GOT3 (cell line): ENCODE results near the gene ITGBL1.

ENCODE experiments used
- DNase-seq: peaks from one replicate; lab custom pipeline; 2025; ENCODE audit warnings: mixed read lengths; lab: John Stamatoyannopoulos, UW

The ITGBL1 gene, protein sequence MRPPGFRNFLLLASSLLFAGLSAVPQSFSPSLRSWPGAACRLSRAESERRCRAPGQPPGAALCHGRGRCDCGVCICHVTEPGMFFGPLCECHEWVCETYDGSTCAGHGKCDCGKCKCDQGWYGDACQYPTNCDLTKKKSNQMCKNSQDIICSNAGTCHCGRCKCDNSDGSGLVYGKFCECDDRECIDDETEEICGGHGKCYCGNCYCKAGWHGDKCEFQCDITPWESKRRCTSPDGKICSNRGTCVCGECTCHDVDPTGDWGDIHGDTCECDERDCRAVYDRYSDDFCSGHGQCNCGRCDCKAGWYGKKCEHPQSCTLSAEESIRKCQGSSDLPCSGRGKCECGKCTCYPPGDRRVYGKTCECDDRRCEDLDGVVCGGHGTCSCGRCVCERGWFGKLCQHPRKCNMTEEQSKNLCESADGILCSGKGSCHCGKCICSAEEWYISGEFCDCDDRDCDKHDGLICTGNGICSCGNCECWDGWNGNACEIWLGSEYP

DNA sequence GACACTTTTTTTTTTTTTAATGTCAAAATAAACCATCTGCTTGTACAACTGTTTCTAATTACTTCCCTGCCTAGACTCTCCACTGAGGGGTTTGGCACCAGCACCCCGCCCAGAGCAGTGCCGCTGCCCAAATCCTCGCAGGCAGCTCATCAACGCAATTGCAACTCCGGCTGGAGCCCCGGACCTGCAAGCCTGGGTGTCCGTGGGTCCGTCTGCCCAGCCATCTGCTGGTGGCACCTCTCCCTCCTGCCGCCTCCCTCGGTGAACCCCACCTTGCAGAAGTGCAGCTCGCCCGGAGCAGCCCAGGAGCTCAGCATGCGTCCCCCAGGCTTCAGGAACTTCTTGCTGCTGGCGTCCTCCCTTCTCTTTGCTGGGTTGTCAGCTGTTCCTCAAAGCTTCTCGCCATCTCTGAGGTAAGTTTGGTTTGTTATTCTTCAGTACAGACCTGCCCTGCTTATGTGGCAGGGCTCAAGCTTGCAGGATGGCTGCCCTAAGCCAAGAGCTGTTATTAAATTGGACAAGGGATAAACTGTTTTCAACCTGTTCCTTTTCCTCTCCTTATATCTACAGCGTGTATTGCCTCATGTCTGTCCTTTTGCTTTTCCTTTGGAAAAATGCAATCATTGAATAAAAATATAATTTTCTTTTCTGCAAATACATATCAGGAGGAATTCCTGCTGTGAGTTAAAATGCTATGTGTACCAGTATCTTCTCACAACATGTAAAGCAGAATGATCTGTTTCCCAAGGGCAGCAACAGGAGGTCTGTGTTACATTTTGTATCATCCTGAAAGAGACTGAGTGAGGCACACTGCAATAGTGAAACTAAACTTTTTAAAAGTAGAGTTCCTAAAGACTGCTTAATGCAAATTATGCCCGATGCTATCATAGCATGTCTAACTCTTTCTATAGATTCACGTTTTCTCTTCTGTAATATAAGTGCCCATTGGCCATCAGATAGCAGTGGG is at the start of gene ITGBL1:
ITGBL1 (plus strand) TSS at position 157 of the 967 bp plus-strand sequence; CDS start at position 316, 159 bp downstream.
- no peak for DNase-seq

DNA sequence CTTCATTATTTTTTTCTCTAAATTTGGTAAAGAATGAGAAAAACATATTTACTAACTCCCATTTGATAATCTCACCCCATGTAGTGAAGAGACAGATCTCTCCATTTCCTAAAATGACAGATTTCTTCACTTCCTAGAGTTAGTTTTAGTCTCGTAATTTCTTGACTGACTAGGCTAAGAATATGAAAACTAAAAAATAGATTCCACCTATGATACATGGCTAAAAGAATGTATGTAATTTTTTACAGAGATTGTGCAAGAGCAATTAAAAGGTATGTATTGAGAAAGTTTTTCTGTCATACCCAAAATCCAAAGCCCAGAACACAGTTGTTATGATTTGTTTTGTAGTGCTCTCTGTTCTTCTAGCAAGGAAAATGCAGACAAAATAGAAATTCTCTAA is 45.7 kb upstream of the ITGBL1 start:
- DNase-seq: no peak

DNA sequence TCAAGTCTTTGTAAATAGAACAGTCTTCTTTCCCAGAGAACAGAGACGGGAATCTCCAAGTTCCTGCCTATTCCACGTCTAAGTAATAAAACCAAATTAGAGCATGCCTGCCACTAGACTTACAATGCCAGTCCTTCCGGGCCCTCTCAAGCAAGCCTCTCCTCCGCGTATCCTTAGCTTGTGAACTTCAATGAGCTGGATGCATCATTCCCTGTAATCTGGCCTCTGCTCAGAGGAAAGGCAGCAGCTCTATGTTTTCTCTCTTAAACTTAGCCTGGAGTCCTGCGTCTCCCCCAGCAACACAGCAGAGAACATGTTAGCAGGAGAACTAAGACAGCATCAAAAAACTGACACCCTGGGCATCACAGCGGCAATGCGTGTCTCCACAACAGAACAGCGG is 44.3 kb upstream of the ITGBL1 start:
- DNase-seq: no peak

DNA sequence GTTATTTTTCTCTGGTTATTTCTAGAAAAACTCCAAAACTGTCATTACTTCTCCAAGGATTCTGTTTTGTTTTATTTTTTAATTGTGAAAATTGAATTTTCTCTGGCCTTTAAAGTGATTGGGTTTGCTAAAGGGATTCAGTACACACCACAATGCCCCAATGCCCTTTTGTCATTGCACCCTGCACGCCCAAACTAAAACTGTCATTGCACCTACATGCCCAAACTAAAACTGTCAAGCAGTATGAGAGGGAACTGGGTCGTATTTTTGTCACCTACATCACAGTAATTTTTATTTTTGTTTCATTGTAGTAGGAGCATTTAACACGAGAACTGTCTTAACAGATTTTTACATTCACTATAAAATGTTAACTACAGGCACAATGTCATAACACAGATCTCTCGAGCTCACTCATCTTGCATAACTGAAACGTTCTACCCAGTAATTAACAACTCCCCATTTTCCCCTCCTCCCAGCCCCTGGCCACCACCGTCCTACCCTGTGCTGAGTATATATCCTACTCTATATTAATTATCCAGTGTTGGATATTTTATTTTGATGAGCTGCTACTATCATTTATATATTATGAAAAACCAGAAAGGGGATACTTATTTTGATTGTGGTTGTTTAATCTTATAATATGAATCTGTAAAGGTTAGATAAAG is 43.4 kb upstream of the ITGBL1 start:
- DNase-seq: no peak

DNA sequence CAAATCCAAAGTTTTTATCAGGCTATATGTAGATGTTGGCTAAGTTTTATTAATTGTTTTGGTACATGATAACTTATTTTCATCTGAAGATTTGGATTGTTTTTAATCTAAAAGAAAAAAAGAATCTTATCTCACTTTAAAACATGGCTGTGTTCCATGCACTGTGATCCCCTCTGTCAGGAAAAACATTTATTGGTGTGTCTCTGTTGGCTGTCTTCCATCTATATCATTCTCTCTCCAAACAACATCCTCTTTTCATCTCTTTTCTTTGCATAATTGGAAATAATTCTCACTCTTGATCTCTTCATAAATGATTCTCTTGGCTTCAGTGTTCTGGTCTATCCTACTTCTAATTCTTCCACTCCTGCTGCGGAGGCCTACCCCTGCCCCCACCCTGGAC is 40.4 kb upstream of the ITGBL1 start:
- DNase-seq: no peak

DNA sequence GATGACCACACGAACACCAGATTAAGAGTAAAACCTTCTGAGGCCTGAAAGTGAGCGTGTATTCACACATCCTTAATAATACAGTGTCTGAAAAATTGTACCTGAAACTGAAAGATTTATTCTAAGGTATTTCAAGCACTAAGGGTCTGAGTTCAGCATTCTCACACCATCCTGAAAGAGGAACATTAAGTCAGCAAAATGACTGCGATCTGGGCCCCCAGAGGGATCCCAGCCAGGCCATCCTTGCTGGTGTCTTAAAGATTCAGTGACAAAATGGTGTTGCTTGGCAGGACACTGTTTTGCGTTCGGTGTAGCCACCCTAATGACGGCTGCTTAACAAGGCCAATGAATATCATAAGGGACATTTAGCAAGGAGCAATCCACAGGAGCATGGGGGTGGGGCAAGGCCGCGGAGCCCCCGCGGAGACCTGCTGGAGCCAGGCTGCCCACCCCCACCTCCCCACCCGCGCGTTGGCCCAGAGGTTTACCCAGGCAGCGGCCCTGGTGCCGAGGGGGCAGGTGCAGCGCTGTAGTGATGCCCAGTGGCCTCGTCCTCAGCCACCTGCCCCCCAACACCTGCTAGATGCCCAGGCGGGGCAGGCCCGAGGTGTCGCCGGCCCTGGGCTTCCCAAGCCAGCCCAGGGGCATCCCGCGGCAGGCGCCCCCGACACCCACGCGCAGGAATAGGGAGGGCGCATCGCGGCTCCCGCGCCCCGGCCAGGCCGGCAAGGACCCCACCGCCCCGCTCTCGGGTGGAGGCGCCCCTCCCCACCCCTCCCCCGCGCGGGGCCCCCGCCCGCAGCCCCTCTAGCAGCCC is 36.9 kb upstream of the ITGBL1 start:
- DNase-seq: no peak

DNA sequence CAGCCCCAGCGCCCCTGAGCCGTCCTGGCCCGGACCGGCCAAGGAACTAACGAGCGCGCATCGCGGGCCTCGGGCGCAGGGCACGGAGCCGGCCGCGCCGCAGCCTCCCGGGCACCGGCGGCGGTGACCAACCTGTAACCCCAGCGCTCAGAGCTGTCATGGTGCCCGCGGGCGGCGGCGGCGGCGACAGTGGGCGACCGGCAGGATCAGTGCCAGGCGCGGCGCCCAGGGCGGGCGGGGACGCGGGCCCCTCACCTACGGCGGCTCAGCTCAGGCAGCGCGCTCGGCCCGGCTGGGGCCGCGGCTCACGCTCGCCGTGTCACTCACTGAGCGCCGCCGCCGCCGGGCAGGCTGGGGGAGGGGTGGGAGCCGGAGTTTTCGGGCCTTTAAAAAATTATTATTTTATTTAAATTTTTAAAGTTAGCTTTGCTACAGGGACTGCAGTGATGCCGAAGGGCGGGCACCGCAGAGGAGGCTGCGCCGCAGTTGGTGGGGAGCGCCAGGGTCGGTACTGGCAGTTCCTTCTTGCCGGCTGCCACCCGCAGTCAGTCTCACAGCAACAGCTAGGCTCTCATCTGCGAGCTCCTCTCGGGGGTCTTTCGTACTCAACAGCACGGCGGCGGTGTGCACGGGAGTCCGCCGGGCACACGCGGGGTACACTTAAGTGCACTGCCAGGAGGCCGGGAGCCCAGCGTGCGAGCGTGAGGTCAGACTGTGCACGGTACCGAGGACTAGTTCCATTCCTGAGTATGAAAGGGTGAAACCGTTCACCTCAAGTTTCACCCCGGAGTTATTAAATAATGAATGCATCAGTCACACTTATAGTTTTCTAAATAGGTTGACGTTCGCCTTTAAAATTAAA is 36.1 kb upstream of the ITGBL1 start, which contains the start of gene NALCN:
NALCN (minus strand) TSS at position 328 of the 862 bp plus-strand sequence. CDS start 17,382 bp downstream, outside the sequence.
- no peak for DNase-seq

DNA sequence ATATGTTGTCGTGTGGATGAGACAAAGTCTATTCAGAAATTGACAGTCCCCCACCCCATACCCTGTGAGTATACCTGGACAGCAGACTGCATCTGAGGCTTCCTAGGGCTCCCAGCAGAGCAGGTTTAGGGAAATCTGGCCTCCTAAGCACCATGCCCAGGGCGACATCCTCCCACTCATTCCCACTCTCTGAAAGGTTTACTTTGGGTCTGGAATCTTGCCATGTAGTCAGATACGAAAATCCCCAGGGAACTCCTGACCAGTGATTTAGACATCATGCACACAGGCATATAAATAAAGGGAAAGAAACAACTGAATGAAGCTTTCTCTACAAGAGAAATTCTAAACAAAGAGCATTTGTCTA is 35.5 kb upstream of the ITGBL1 start:
- DNase-seq: no peak

DNA sequence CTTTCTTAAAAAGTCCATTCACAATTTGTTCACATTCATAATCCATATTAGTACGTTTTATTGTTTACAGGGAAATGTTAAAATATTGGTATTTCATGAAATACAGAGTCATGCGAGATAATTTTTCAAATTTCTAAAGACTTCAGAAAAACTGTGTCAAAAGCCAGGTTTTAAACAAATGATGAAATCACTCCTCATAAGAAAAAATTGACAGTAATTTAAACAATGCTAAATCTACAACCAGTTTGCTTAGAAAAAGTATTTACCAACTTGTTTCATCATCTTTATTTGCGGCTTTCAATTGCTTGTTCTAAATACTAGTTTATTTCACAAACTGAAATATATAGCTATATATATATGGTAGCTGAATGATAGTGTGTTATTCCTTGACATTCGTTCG is 35.0 kb upstream of the ITGBL1 start:
- no peak for DNase-seq

DNA sequence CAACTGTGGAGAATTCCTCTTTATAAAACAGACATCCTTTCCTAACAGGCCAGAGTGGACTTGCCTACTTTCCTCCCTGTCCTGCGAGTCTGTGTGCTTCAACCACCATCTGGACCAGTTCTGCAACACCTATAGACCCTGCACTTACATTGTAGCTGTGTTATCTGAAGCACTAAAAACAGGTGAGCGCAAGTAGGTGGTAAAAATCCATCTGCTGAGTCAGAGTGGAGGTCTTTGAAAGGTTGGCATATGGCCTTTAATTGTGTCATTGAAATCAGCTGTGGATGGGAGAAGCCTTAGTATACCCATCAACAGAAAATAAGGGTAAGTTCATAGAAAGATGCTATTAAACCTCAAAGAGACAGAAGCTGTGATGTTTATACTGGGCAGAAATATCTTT is 28.6 kb upstream of the ITGBL1 start:
- DNase-seq: no peak

DNA sequence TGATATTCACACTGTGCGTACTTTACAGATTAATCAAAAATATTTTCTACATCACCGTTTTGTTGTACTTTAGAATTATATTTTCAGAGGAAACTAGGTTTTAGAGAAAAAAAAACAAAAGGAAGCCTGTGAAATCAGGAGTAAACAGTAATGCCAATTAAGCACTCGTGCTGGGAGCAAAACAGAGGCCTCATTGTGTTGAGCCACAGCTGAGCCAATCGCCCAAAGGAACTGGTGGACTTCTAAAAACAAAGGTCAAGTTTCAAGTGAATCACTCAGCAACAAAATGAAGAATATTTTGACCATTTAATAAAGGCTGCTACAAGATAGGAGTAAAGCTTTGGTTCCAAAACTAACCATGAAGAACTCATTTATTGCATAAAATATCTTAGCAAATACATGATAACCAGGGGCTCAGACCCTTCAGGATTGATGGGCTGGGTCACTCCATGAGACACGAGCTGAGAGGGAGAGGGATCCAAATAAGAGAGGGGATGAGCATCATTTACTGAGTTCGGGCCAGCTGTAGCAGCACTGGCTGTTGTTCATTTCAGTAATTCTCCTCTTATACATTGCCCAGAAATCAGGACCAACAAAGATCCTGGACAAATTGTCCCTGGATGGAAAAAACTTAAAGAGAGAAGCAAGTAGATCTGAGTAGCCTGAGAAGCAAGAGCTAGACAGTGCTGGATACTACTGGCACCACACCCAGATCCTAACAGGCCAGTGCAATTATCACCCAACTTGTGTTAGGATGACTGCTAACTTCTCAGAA is 27.9 kb upstream of the ITGBL1 start:
- DNase-seq: no peak

DNA sequence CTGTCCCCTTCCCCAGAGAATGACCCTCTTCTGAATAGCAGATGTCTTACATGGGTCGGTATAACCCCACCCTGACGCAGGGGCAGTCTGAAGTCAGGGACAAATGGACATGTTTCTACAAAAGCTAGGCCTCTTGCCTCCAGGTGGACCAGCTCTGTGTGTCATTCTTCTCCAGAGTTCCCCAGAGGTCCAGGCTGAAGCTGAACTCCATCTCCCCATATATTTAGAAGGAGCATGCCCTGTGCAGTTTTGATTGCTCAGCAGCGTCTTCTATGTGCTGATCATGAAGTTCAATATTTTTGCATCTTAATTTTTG is 27.4 kb upstream of the ITGBL1 start:
- DNase-seq: no peak

DNA sequence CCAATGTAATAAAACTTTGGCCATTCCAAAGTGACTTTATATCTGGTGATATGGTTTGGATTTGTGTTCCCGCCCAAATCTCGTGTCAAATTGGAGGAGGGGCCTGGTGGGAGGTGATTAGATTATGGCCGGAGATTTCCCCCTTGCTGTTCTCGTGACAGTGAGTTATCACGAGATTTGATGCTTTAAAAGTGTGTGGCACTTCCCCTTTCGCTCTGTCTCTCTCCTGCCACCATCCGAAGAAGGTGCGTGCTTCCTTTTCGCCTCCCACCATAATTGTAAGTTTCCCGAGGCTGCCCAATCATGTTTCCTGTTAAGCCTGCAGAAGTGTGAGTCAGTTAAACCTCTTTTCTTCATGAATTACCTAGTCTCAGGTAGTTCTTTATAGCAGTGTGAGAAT is 26.9 kb upstream of the ITGBL1 start:
- no peak for DNase-seq

DNA sequence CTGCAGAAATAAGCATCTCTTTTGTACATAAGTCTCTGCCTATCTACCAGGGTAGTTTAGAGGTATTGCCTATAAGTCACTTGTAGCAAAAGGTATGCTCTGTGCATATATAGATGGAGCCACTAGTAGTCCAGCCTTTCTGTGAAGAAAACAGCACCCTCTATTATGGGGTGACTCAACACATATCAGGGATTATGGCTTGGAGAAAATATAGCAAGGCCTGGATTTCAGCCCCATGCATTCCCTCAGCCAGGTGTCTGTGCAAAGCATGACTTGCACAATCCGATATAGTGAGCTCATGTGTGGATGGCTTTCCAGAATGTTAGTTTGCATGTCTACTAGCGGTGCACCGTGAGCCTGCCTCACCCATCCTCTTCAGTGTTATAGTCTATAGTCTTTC is 22.7 kb upstream of the ITGBL1 start:
- DNase-seq: no peak

DNA sequence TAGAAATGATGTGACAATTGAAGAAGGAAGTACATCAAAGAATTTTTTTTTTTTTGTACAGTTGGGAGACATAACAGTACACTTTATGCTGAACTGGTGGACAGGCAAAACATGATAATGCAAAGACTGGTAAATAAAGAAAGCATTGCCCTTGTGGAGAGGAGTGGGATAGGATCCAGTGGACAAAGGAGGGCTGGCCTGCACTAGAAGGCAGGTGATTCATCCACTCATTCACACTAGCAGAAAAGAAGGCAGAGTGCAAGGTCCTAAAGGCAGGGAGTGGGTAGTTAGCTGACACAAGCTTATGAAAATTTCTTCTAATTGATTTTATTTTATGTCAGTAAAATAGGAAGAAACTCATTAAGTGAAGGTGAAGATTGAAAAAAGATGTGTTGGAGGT is 18.6 kb upstream of the ITGBL1 start:
- no peak for DNase-seq

DNA sequence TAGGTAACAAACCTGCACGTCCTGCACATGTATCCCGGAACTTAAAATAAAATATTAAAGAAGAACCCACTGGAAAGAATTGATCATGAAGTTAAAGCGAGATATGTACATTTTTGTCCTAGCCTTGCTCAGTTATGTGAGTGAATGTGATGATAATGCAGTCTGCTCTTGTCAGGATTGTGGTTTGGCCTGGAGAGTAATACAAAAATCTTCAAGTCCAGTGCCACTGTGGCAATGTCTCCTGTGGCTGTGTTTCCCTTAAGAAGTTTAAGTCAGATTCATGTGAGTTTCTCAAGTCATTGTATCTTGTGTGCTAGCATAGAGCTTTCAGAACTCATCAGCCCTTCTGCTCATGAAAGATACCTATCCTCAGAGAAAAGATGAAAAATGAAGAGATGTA is 18.0 kb upstream of the ITGBL1 start:
- DNase-seq: no peak

DNA sequence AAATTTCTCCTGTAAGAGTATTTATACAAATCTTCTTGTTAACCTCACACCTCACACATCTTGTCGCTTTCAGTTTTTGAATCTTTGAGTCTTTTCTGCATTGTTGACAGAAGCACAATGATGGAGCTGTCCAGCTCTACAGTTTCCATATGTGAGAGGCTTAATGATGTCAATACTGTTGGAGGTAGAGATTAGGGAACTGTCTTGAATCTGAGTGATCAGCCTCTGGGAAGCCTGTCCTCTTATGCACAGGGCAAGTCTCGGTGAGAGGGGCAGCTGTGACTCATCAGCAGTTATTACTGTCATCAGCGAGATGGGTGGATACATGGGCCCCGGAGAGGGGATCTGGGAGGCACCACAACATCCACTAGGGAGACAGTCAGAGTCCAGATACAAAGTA is 4.6 kb upstream of the ITGBL1 start:
- DNase-seq: no peak

DNA sequence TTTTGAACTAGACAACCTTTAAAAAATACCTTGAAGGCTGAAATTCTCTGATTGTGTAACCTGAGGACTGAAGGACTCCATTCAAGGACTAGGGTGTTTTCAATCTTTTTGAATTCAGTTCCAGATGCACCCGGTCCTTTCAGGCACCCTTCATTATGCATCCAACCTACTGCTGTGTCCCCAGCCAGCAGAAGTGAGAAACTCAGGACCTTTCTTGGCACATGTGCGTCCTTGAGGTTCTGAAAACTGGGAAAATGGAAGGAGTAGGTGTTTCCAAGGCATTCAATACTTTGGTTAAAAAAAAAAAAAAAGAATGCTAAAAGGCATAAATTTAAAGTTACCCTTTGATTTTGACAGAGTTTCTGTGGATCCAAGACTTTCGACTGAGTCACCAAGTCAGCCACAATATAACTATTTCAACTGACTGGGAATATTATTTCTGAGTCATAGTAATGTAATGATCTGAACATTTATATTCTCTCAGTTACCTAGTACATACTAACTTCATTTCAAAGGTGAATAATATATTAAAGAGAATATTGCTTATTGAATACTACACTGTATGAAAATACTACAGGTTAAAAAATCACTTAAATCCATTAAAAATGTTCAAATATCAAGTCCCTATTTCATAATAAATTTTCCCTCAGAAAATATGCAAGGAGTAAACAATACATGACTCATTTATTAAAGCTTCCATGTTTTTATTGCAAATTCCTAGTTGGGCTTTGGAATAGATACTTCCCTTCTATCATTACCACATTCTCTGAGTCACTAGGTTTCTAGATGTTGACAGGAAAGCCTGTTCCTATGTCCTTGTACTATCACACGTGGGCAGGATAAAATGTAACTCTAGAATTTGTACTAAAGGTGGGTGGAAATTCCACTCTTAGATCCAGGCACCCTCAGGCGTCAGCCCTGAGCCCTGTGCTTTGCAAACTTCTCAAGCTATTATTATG is 2.4 kb upstream of the ITGBL1 start:
- no peak for DNase-seq

DNA sequence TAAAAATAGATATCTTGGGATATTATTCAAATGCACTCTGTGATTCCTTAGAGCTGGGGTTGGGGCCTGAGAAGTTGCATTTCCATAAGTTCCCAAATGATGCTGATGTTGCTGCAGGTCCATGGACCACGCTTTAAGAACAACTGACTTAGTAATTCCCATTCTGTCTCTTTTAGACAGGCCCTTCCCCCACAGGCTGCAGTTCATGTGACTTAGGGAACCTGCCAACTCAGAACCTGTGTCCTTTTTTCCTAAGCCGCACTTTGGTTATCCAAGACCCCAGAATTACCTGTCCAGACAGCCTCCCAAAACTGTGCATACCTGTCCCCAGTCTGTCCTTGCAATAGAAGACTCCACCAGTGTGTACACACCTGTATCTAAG is 1.7 kb upstream of the ITGBL1 start:
- no peak for DNase-seq
